ENCODE results near the gene F12. TPM values are rescaled to one million over a fixed set of nuclear protein-coding genes. Genes with fewer than 3 reads are reported as not detected.

The F12 gene
- total RNA-seq, 1 donor from 2014 or later: 1.8 TPM

GRCh38 chr5:177390363-177391300, 18.7 kb downstream of the F12 start:
- no peak for DNase-seq (ENCODE audit: low spot score)
- Mint-ChIP-seq H3K4me3 (ENCODE audit: unreplicated experiment) (no peak overlapping the region), H3K36me3 (ENCODE audit: low read depth) (no peaks in the 10 kb centered on the region), H3K27ac (ENCODE audit: unreplicated experiment) (peak overlapping the region; percentile 84), H3K4me1 (ENCODE audit: low read depth) (peaks cover 19% of the 10 kb centered on the region), H3K27me3 (ENCODE audit: low read depth) (no peaks in the 10 kb centered on the region), H3K9me3 (ENCODE audit: low read depth) (no peaks in the 10 kb centered on the region)
- peak; percentile 99 for TF ChIP-seq CTCF (IDR thresholded peaks at IDR 0.05)

GRCh38 chr5:177389241-177390169, 19.9 kb downstream of the F12 start:
- no peak for TF ChIP-seq CTCF (IDR thresholded peaks at IDR 0.05)
- Mint-ChIP-seq H3K4me3 (ENCODE audit: unreplicated experiment) (no peak overlapping the region), H3K36me3 (ENCODE audit: low read depth) (no peaks in the 10 kb centered on the region), H3K27ac (ENCODE audit: unreplicated experiment) (peak overlapping the region; percentile 78), H3K4me1 (ENCODE audit: low read depth) (peaks cover 19% of the 10 kb centered on the region), H3K27me3 (ENCODE audit: low read depth) (no peaks in the 10 kb centered on the region), H3K9me3 (ENCODE audit: low read depth) (no peaks in the 10 kb centered on the region)
- DNase-seq (ENCODE audit: low spot score): no peak

DNA sequence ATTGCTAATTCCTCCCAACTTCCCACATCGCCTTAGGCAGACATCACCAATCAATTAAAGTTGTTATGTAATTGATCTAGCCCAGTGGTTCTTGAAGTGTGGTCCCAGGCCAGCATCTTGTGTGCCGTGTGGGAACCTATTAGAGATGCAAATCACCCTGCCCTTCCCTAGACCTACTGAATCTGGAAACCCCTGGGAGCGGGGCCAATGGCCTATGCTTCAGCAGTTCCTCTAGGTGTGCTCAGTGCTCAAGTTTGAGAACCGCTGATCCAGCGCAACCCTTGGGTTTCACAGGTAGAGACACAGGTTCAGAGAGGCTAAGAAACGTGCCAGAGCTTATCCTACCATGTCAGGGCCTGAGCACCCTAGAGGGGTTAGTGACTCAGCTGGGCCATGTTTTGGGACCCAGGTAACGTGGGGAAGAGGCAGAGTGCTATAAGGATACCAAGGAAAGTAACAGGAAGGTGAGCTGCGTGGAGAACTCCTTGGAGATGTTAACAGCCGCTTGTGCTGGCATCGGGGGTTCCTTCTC, 20.8 kb downstream of the F12 start:
- Mint-ChIP-seq H3K4me1 (ENCODE audit: low read depth) (peaks cover 19% of the 10 kb centered on the region), H3K27me3 (ENCODE audit: low read depth) (peaks cover 4% of the 10 kb centered on the region), H3K9me3 (ENCODE audit: low read depth) (no peaks in the 10 kb centered on the region), H3K36me3 (ENCODE audit: low read depth) (no peaks in the 10 kb centered on the region), H3K27ac (ENCODE audit: unreplicated experiment) (no peak overlapping the region), H3K4me3 (ENCODE audit: unreplicated experiment) (no peak overlapping the region)
- TF ChIP-seq CTCF (IDR thresholded peaks at IDR 0.05): no peak
- DNase-seq (ENCODE audit: low spot score): no peak

DNA sequence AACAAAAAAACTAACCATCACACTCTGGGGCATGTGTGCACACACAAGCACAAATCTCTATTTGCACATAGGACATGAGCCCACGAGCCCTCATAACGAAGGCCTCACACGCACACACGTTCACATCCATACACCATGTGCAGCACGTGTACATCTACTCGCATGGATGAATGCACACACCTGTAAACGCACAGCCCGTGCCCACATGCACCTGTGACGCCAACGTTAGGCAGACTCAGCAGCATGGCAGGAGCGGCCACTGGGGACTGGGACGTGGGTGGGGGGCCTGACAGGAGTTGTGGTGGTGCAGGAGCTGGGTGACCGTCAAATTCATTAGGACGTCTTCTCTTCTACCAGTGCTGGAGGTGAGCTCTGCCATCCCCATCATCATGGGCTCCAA, 22.0 kb downstream of the F12 start:
- Mint-ChIP-seq H3K27ac (ENCODE audit: unreplicated experiment) (no peak overlapping the region), H3K4me1 (ENCODE audit: low read depth) (peaks cover 19% of the 10 kb centered on the region), H3K4me3 (ENCODE audit: unreplicated experiment) (no peak overlapping the region), H3K27me3 (ENCODE audit: low read depth) (peaks cover 7% of the 10 kb centered on the region), H3K36me3 (ENCODE audit: low read depth) (no peaks in the 10 kb centered on the region), H3K9me3 (ENCODE audit: low read depth) (no peaks in the 10 kb centered on the region)
- no peak for DNase-seq (ENCODE audit: low spot score)
- no peak for TF ChIP-seq CTCF (IDR thresholded peaks at IDR 0.05)

GRCh38 chr5:177386542-177386941, 22.8 kb downstream of the F12 start:
- no peaks in the 10 kb centered on the region for H3K9me3 Mint-ChIP-seq (ENCODE audit: low read depth)
- no peak overlapping the region for H3K27ac Mint-ChIP-seq (ENCODE audit: unreplicated experiment)
- peaks cover 8% of the 10 kb centered on the region for H3K27me3 Mint-ChIP-seq (ENCODE audit: low read depth)
- no peak for TF ChIP-seq CTCF (IDR thresholded peaks at IDR 0.05)
- no peaks in the 10 kb centered on the region for H3K36me3 Mint-ChIP-seq (ENCODE audit: low read depth)
- no peak for DNase-seq (ENCODE audit: low spot score)
- no peak overlapping the region for H3K4me3 Mint-ChIP-seq (ENCODE audit: unreplicated experiment)
- peaks cover 19% of the 10 kb centered on the region for H3K4me1 Mint-ChIP-seq (ENCODE audit: low read depth)
